Neural progenitor cell (in vitro differentiated cells): Measurements from ENCODE around the gene F13A1.

Experiments used
- EZH2phosphoT487 ChIP-seq: fragments of 200-600 bp; sonication (generic); IDR thresholded peaks from 2 replicates; pipeline ENCODE4 v1.6.1; 2017; ENCODE audit warnings: antibody characterized with exemption
- TF ChIP-seq, protein P1 (sequence below): fragments of 200-600 bp; sonication (generic); IDR thresholded peaks from 2 replicates; pipeline ENCODE4 v1.5.1; 2017; ENCODE audit warnings: antibody characterized with exemption, mild to moderate bottlenecking

DNA sequence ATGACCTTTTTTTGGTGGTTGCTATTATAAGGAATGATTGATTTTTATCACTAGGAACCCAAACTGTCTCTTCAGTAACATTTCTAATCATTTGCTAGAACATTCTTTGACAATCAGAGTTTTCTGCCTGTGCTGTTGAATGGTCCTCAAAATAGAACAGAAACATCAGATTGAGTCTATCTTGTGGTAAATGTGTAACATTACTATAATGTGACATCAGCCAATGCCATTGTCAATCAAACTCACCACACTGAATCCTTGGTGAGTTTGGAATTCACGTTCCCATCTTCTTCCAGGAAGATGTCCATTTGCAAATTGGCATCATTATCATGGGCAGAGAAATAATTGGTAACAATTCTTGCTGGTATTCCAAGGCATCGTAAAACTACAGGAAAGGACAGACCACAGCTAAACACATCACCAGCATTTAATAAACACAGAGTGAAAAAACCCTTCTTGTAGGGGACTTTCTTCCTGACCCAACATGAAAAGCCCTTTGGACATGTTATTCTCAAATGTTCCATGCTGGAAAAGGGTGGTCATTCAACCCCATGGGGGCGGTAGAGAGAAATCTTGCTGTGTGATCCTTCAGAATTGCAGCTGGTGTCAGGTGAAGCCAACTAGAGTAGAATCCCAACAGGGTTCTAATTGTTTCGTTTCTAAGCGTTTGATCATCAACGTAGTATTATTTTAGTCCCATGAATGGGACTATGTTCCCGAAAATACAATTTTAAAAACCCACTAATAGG, 98.5 kb downstream of the F13A1 start:
- TF ChIP-seq, protein P1, sequence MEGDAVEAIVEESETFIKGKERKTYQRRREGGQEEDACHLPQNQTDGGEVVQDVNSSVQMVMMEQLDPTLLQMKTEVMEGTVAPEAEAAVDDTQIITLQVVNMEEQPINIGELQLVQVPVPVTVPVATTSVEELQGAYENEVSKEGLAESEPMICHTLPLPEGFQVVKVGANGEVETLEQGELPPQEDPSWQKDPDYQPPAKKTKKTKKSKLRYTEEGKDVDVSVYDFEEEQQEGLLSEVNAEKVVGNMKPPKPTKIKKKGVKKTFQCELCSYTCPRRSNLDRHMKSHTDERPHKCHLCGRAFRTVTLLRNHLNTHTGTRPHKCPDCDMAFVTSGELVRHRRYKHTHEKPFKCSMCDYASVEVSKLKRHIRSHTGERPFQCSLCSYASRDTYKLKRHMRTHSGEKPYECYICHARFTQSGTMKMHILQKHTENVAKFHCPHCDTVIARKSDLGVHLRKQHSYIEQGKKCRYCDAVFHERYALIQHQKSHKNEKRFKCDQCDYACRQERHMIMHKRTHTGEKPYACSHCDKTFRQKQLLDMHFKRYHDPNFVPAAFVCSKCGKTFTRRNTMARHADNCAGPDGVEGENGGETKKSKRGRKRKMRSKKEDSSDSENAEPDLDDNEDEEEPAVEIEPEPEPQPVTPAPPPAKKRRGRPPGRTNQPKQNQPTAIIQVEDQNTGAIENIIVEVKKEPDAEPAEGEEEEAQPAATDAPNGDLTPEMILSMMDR, result peak; percentile 65
- TF ChIP-seq EZH2phosphoT487, result no peak
